GM19328 (cell line): ENCODE measurements around the gene SYNDIG1.

Source experiments
- ATAC-seq: cut with Tn5 transposase; IDR thresholded peaks from one replicate; pipeline ENCODE4 v1.9.1; 2021; ENCODE audit warnings: mild to moderate bottlenecking, moderate library complexity; ENCODE audit not compliant: unreplicated experiment

Gene SYNDIG1

DNA sequence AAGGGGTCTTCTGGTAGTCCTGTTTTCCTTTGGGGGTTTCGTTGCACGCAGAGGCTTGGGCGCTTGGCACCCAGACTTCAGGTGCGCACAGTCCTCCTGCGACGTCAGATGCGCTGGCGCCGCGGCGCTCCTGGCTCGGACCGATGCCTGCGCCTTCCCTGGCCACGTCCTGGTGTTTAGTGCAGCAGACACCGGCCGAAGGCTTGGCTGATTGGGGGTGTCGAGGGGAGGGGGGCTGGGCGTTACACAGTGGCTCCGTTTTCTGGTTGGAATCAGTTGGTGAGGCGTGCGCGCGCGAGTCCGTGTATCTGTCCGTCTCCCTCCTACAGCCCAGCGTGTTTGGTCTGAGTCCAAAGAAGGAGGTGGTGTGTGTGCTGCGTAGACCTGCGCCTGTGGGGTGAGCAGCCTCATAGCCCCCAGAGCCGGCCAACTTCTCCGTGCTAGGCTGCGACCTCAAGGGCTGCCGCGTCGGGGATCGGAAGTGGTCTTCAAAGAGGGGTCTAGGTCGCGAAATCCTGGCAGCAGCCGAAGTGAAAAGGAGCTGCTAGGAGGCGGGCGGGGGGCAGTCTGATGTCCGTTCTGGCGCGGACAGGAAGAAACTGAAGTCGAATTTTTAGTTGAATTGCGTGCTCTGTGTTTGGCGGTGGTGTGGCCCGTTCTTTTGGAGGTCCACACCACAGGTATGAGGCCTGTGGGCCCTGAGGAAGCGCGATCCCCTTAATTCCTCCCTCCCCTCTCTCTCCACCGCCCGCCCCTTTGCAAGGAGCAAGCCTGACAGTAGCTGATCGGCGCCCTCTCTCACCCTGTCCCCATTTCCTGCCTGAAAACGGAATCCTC is 1.5 kb downstream of the SYNDIG1 start:
- ATAC-seq, result no peak

DNA sequence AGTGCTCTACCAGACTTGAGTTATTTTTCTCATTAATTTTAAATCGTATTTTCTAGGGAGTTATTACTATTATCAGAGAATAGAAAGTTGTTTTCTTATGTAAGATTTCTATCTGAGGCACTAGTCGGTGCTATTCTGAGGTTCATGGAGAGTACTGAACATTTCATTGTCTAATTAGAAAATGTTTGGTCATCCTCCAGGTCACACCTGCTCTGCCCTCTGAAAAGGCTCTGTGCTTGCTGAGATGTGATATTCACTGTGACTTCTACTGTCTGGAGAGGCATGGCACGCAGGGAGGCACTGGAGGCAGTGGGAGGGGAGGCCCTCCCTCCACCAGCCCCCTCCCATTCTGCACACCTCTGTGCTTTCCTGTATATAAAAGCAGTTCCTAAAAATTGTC is 3.0 kb downstream of the SYNDIG1 start:
- no peak for ATAC-seq

DNA sequence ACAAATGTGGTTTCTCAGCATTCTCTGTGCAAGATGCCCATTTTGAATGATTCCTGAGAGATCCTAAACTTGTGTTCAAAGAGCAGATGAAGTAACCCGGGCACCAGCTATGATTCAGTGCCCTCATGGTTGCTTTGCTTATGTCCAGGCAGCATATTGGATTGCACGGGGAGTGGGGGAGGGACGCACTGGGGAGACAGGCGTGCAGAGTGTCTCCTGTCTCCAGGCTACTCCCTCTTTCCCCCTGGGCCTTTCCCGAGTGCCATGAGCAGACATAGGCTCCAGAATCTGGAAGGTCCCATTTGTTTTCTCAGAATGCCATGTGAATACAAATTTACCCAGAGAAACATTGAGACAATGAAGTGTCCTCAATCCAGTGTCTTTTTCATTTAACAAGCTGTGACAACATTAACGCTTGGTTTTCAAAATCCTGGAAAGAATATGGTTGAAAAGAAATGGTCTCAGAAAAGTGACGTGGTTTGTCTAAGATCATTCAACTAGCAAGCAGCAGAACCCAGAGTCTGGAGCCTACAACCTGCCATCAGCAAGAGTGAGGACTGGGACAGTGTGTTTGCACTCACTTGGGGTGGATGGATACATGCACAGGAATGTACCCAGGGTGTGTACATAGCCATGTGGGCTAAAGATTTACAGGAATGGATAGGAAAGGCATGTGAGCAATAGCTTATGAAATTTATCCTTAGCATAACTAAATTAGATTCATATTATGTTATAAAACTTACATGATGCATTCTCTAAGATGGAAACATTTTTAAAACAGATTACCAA is 4.2 kb downstream of the SYNDIG1 start:
- no peak for ATAC-seq

DNA sequence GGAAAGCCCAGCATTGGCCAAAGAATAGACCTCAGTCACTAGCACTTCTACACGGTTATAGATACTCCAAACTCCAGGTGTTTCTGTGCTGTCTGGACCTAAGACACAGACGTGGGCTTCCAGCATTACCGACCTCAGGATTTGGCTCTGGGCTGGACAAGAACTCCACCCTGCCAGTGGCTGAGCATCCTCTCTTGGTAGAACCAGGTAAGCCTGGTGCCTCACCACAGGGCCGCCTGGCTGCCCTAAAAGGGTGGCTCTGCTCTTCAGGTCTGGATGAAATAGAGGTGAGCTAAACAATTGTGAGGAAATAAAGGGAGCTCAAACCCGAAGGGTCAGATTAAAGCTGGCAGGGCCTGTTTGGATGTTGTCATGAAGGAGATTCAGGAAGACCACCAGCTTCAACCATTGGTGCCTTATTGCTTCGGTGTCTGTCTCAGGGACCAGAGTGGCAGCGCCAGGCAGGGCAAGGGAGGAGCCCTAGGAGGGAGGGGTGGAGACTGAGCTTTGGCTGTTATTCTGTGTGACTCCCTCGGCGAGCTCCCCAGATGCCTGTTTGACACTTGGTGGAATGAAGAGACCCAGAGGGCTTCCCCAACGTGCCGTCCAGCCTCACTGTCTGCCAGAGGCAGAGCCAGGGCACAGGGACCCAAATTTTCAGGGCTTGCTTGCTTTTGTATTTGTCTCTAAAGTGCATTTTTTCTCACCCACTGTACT is 8.6 kb downstream of the SYNDIG1 start:
- no peak for ATAC-seq

DNA sequence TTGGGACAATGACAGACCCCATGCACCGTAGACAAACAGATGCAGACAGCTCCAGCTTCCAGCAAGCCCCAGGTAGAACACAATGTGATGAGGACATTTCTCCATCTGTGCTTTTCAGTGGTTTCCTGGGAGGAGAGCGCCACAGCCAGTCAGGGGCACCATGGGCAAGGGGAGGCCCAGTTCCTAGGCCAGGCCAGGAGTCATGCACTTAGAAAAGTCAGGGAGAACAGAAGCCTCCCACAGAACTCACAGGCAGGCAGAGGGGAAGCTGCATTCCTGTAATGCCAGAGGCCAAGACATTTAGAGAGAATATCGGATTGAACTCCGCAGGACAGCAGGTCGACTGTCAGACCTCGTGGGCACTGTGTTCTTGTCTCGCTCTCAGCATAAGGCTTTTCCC is 9.2 kb downstream of the SYNDIG1 start:
- no peak for ATAC-seq

DNA sequence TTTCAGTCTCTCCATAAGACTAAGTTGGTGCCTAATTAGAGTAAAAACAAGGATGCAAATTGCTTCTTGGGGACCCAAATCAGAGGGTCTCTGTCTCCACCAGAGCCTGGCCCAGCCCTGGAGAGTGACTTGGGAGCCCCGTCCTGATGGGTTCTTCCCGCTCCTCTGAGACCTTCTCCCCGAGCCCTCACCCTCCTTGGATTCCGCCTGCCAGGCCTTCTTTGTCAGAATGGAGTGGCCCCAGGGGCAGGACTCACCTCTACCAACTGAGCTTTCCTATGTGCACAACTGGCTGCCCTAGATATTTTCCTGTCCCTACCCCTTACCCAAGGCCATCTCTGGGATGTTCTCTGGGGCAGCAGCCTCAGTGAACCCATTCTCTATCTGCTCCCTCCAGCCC is 9.7 kb downstream of the SYNDIG1 start:
- no peak for ATAC-seq

DNA sequence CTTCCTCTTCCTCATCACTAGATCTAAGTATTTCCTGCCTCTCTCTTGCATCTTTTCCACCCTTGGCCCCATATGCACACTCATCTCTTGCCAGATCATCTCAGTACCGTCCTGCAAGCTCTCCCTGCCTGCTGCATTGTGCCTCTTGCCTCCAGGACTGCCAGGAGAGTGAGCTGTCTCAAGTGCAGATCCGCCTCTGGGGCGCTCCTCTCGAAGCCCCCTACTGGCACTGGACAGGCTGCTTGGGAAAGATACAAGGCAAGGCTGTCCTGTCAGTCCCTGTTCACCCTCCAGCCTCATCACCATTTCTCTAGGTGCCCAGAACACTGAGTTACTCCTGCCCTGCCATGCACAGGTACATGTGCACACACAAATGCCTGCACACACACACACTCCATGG is 10.2 kb downstream of the SYNDIG1 start:
- ATAC-seq, result no peak

DNA sequence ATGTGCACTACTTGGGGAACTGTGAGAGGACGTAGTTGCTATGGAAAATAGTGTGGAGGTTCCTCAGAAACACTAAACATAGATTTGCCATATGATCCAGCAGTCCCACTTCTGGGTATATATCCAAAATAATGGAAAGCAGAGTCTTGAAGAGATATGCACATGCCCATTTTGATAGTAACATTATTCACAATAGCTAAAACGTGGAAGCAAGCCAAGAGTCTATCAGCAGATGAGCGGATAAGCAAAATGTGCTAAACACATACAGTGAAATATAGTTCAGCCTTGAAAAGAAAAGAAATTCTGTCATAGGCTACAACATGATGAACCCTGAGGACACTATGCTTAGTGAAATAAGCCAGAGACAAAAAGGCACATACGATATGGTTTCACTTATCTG is 11.1 kb downstream of the SYNDIG1 start:
- ATAC-seq, result no peak

DNA sequence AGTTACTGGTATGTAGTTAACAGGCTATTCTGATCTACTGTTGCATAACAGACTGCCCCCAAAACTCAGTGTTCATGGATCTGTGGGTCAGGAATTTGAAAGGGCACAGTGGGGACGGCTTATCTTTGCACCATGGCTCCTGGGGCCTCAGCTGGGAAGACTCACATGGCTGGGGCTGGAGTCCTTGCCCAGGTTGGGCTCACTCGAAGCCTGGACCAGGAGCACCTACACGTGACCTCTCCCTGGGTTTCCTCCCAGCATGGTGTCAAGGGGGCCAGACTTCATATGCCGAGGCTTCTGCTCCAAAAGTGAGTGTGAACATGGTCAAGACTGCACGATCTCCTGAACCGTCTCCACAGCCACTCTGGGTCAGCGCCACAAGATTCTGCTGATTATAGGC is 11.7 kb downstream of the SYNDIG1 start:
- no peak for ATAC-seq

DNA sequence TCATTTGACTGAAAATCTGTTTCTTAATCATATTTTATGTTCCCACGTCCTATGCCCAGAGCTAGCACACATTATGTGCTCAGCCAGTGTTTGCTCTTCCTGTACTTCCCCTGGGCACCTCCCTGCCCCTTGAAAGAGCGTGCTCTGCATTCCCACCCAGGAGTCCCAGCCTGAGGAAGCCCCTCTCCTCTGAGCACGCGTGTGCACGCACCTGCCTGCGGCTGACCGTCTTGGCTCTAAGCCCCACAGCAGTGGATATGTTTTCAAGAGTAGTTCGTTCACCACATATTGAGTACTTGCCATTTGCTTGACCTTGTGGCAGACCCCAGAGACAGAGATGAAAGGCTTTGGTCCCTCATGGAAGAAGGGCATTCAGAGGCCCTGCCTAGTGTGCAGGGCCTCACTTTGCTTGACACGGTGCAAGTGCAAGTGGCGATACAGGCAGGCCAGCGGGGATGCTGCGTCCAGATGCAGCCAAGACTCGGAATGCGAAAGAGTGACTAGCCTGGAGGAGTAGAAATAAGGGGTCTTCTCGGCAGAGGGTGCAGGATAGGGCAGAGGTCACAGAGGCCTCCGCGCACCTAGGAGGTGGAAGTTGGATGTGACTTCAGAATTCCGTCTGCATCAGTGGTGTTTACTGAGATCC is 14.1 kb downstream of the SYNDIG1 start:
- no peak for ATAC-seq

DNA sequence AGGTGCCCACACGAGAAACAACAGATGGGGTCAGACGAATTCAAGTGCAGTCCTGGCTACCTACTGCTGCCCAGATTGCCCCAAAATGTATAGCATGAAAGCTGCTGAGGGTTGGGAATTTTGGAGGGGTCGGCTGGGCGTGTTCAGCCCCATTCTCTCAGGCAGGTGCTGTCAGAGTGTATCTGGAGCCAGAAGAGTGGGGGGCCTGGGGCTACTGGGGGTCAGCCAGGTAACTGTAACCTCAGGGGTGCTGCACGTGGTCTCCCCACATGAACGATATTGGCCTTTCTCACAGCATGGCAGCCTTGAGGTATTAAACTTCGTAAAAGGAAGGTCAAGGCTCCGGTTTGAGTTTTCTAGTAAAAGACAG is 14.6 kb downstream of the SYNDIG1 start:
- no peak for ATAC-seq

DNA sequence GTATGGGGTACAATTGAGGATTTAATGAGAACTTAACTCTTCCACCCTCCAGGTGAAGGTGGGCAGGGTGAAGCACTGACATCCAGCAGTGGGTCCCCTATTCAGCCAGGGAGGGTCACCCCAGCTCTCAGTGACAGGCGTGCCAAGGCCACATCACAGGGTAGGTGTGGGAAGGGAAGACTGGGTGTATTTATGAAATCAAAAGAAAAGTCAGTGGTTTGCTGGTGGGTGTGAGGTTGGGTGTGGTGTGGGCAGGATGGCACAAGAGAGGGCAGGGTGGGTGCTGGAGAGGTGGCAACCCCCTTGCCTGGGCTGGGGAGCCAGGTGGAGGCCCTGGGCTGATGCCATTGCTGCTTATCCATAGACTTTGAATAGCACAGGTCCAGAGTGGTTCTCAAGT is 16.6 kb downstream of the SYNDIG1 start:
- ATAC-seq, result no peak

DNA sequence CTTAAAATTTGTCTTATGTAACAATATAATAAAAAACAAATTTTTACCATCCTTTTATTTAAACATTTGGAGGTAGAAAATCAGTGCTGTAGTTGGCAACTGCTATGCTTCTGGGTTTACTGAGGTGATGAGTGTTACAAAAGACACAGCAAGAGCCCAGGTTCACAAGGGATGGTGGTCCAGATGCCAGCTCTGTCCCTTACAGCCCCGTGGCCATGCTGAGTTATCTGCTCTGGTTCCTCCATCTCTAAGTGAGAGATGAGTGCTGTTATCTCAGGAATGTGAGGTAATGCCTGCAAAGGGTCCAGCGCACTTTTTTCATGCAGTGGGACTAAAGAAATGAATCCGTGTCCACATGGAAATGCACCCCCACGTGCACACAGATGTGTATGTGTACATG is 17.8 kb downstream of the SYNDIG1 start:
- no peak for ATAC-seq

DNA sequence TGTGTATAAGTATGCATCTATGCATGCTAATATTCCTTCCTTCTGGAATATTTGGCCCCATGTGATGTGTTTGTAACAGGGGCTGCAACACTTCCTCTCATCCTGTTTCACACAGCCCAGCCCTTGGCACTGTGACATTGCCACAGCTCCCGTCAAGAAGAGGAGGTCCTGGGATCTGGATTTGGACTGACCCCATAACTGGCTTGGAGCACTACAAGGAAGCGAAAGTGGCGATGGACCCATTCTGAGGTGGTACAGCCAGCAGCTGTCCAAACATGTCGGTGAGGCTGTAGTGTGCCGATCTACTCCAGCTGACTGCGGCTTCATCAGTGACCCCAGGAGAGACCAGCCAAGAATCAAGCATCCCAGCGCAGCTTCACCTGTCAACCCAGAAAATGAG is 18.2 kb downstream of the SYNDIG1 start:
- no peak for ATAC-seq

DNA sequence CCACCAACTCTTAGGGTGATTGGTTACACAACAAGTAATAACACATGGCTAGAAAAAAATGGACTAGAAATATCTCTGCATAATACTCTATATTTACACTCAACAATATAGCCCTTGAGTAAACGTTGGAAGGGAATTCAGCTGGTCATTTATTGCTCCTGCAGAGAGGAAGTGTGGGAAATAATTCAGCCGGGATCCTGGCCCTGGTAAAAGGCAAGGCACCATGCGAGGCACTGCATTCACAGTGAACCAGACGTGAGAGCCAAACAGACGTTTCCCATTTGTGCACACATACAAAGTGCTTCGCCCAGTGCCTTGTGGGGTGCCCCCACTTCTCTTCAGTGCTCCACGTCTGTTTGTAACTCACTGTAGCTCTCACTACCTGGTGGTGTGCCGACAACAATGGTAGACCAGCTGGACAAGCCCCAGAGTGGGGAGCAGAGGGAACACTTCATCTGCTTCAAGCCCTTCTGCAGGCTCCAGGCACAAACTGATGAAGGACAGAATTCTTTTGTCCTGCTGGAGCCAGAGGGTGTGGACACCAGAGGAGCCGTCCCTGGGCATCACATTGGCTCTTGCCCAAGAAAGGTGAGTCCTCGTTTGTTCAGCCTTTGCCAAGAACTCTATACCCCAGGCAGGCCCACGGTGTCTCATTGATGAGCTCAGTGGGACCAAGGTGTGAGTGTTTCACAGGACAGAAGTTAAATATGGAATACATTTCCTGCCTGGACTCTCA is 18.8 kb downstream of the SYNDIG1 start:
- ATAC-seq, result no peak

DNA sequence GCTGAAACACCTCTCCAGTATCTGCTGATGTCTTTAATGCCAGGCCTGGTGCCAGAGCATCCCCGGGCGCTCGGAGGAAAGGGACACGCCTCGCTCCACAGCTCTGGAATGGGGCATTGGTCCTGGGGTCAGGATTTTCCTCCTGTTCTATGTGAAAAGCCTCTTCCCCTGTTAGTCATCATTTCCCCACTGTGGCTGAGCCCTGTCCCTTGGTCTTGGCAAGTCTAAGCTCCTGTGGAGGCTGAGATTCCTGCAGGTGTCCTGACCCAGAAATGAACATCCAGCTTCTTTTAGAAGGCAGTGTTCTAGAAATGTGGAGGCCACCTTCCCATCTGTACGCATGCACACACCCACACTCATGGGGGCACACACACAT is 19.4 kb downstream of the SYNDIG1 start:
- ATAC-seq, result no peak

DNA sequence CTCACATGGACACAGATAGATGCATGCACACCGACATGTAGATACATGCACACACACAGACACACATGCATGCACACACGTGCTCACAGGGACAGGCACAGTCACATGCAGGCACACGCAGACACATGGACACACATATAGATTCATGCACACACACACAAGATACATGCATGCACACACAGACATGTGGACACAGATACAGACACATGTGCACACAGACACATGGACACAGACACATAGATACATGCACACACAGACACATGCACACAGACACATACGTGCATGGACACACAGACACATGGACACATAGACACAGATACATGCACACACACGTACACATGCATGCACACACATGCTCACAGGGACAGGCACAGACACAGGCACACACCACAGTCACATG is 19.8 kb downstream of the SYNDIG1 start:
- no peak for ATAC-seq

DNA sequence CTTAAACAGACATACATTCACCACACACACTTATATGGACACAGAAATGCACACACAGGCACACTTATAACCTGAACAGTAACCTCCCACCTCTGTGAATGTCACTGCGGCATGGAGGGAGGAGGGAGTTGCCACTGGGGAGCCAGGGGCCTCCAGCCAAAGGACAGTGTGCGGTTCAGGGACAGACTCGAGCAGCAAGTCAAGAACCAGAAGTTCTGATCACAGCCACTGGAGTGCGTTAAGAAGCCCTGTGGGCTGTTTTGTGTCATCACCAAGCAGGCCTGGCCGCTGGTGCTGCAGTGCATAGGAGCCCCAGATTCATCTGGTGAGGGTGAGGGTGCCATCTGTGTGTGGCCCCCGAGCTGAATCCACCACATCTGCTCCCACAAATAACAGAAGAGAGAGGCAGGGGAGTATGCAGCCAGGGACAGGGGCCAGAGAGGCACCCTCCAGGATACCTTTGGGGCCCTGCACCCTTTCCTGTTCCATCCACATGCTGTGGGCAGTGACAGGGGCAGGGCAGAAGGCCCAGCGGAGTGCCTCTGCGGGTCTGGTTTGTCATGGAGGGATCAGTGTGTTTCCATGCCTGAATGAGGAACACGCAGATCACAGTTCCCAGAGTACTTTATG is 20.3 kb downstream of the SYNDIG1 start:
- ATAC-seq, result no peak

DNA sequence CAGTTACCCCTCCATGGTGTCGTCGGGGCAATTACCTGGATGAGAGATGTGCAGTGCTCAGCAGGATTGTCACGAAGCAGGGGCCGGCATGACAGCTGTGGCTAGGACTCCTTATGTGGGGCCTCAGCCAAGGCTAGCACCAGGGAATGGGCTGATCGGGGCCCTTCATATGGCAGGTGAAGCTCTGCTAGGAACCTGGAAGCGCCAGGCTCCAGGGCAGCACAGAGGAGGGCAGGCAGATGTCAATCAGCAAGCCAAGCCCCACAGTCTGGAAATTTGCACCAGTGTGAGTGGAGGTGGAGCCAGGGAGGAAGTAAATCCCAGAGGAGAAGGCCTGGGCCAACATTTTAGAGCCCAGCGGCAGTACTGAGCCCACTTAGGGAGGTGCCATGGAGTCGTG is 21.2 kb downstream of the SYNDIG1 start:
- ATAC-seq, result no peak

DNA sequence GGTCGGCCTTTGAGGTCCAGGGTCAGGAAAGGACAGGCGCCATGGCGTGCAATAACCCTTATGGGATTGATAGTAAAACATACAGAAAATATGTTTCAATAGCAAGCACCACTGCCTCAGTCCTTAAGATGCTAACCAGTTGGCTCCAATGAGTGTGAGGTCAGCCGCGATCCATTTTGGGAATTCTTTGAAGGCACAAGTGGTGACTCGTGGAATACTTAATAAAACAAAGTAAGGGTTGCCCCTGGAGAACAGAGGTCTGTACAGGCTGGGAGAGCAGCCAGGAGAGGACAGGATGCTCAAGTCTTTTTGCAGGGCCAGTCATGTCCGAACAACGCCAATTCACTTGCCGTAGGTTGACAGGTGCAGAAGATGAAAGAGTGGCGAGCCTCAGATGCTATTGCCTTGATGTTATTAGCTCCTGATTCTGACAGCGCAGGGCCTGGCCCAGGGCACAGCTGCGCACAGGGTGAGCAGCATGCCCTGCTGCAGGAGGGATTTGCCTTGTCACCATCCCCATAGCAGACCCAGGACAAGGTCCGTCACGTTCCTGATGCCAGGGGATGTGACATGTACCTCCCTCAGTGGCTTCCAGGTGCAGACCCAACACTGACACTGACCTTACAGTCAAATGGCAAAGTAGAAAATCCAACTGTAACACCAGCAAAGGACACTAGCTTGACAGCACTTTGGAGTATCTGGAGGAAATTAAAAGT is 21.8 kb downstream of the SYNDIG1 start:
- ATAC-seq, result no peak
